ENCODE data around the gene SLC6A9. TPM values are rescaled to one million over a fixed set of nuclear protein-coding genes. Genes with fewer than 3 reads are reported as not detected.

Gene SLC6A9
- total and polyA plus RNA-seq, 4 donors: 0.57 to 47.7 (median 3.6) TPM

- H3K4me1 ChIP-seq (ENCODE audit: control insufficient read depth in 4 of 4, insufficient read depth in 4 of 4, low read length in 3 of 4): peaks cover 7 to 47% (median 36%) of the 10 kb centered on the region in 4 donors
- 4% methylated on average over 45 of the region's 45 CpGs for WGBS
- H3K27me3 ChIP-seq (ENCODE audit: control insufficient read depth in 4 of 4, insufficient read depth in 4 of 4, low read length in 3 of 4): no peaks in the 10 kb centered on the region
- peak; percentile 68 for DNase-seq (ENCODE audit: low spot score)
- H3K36me3 ChIP-seq (ENCODE audit: control insufficient read depth in 4 of 4, insufficient read depth in 3 of 4, low read depth in 1 of 4, low read length in 3 of 4): peaks cover 0 to 13% (median 8%) of the 10 kb centered on the region in 4 donors
- H3K9ac ChIP-seq (ENCODE audit: low read depth in 1 of 2, low read length in 2 of 2): peak overlapping the region in 1 of 2 donors; percentile 30
- peak overlapping the region; percentile 38 to 48 for H3K27ac ChIP-seq (ENCODE audit: low read depth in 1 of 2, low read length in 2 of 2)
- no peaks in the 10 kb centered on the region for H3K9me3 ChIP-seq (ENCODE audit: control insufficient read depth in 4 of 4, low read length in 3 of 4)
- H3K4me3 ChIP-seq (ENCODE audit: low read depth in 1 of 3, low read length in 3 of 3): peak overlapping the region; percentile 39 to 75 (median 45)
- TF ChIP-seq RXRA (IDR thresholded peaks at IDR 0.05) (no peak), FOXA2 (IDR thresholded peaks at IDR 0.05) (no peak), HNF4A (conservative IDR thresholded peaks at IDR 0.05) (no peak), HNF4G (IDR thresholded peaks at IDR 0.05) (no peak), NR2F2 (IDR thresholded peaks at IDR 0.05) (no peak), RAD21 (IDR thresholded peaks at IDR 0.05) (no peak), FOXA1 (IDR thresholded peaks at IDR 0.05) (no peak), EGR1 (IDR thresholded peaks at IDR 0.05; ENCODE audit: low read depth in 2 of 2) (no peak), TAF1 (conservative IDR thresholded peaks at IDR 0.05) (no peak), SP1 (IDR thresholded peaks at IDR 0.05) (no peak), GABPA (IDR thresholded peaks at IDR 0.05 in 1 of 2, conservative IDR thresholded peaks at IDR 0.05 in 1 of 2) (no peak), ZBTB33 (IDR thresholded peaks at IDR 0.05) (no peak)
- TF ChIP-seq, protein P1, sequence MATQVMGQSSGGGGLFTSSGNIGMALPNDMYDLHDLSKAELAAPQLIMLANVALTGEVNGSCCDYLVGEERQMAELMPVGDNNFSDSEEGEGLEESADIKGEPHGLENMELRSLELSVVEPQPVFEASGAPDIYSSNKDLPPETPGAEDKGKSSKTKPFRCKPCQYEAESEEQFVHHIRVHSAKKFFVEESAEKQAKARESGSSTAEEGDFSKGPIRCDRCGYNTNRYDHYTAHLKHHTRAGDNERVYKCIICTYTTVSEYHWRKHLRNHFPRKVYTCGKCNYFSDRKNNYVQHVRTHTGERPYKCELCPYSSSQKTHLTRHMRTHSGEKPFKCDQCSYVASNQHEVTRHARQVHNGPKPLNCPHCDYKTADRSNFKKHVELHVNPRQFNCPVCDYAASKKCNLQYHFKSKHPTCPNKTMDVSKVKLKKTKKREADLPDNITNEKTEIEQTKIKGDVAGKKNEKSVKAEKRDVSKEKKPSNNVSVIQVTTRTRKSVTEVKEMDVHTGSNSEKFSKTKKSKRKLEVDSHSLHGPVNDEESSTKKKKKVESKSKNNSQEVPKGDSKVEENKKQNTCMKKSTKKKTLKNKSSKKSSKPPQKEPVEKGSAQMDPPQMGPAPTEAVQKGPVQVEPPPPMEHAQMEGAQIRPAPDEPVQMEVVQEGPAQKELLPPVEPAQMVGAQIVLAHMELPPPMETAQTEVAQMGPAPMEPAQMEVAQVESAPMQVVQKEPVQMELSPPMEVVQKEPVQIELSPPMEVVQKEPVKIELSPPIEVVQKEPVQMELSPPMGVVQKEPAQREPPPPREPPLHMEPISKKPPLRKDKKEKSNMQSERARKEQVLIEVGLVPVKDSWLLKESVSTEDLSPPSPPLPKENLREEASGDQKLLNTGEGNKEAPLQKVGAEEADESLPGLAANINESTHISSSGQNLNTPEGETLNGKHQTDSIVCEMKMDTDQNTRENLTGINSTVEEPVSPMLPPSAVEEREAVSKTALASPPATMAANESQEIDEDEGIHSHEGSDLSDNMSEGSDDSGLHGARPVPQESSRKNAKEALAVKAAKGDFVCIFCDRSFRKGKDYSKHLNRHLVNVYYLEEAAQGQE (IDR thresholded peaks at IDR 0.05): no peak
- TF ChIP-seq, protein P2, sequence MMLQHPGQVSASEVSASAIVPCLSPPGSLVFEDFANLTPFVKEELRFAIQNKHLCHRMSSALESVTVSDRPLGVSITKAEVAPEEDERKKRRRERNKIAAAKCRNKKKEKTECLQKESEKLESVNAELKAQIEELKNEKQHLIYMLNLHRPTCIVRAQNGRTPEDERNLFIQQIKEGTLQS (IDR thresholded peaks at IDR 0.05): no peak
- TF ChIP-seq, protein P3, sequence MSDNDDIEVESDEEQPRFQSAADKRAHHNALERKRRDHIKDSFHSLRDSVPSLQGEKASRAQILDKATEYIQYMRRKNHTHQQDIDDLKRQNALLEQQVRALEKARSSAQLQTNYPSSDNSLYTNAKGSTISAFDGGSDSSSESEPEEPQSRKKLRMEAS (IDR thresholded peaks at IDR 0.05): no peak
Measured at GRCh38 chr1:43979528-43980254, 51.6 kb downstream of the SLC6A9 start.

DNA sequence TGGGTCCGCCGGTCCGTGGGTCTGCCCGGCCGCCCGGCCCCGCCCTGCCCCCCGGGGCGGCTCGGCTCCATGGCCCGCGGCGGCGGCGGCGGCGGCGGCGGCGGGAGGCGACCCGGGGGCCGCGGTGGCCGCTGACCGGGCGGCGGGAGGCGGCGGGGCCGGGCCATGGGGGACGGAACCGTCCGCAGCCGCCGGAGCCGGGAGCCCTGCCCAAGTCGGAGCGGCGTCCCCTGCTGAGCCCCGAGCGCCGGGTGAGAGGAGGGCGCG lies 52.1 kb downstream of the SLC6A9 start:
- H3K4me1 ChIP-seq (ENCODE audit: control insufficient read depth in 4 of 4, insufficient read depth in 4 of 4, low read length in 3 of 4): peaks cover 7 to 51% (median 38%) of the 10 kb centered on the region in 4 donors
- H3K27ac ChIP-seq (ENCODE audit: low read depth in 1 of 2, low read length in 2 of 2): peak overlapping the region in 1 of 2 donors; percentile 38
- peak overlapping the region in 2 of 3 donors; percentile 39 to 75 for H3K4me3 ChIP-seq (ENCODE audit: low read depth in 1 of 3, low read length in 3 of 3)
- no peak overlapping the region for H3K9ac ChIP-seq (ENCODE audit: low read depth in 1 of 2, low read length in 2 of 2)
- H3K36me3 ChIP-seq (ENCODE audit: control insufficient read depth in 4 of 4, insufficient read depth in 3 of 4, low read depth in 1 of 4, low read length in 3 of 4): peaks cover 0 to 13% (median 8%) of the 10 kb centered on the region in 4 donors
- H3K27me3 ChIP-seq (ENCODE audit: control insufficient read depth in 4 of 4, insufficient read depth in 4 of 4, low read length in 3 of 4): no peaks in the 10 kb centered on the region
- DNase-seq (ENCODE audit: low spot score): no peak
- WGBS: under 1% methylated on average over 43 of the region's 45 CpGs
- H3K9me3 ChIP-seq (ENCODE audit: control insufficient read depth in 4 of 4, low read length in 3 of 4): no peaks in the 10 kb centered on the region
- TF ChIP-seq FOXA2 (IDR thresholded peaks at IDR 0.05) (no peak), HNF4G (IDR thresholded peaks at IDR 0.05) (no peak), FOXA1 (IDR thresholded peaks at IDR 0.05) (no peak), NR2F2 (IDR thresholded peaks at IDR 0.05) (no peak), TAF1 (conservative IDR thresholded peaks at IDR 0.05) (no peak), GABPA (IDR thresholded peaks at IDR 0.05 in 1 of 2, conservative IDR thresholded peaks at IDR 0.05 in 1 of 2) (no peak), HNF4A (conservative IDR thresholded peaks at IDR 0.05) (no peak), RAD21 (IDR thresholded peaks at IDR 0.05) (no peak), YY1 (IDR thresholded peaks at IDR 0.05) (no peak), RXRA (IDR thresholded peaks at IDR 0.05) (no peak), JUND (IDR thresholded peaks at IDR 0.05) (no peak), SP1 (IDR thresholded peaks at IDR 0.05) (no peak), EGR1 (IDR thresholded peaks at IDR 0.05; ENCODE audit: low read depth in 2 of 2) (no peak)
- TF ChIP-seq, protein P1 (IDR thresholded peaks at IDR 0.05): no peak
- TF ChIP-seq, protein P3 (IDR thresholded peaks at IDR 0.05): no peak
- TF ChIP-seq, protein P4, sequence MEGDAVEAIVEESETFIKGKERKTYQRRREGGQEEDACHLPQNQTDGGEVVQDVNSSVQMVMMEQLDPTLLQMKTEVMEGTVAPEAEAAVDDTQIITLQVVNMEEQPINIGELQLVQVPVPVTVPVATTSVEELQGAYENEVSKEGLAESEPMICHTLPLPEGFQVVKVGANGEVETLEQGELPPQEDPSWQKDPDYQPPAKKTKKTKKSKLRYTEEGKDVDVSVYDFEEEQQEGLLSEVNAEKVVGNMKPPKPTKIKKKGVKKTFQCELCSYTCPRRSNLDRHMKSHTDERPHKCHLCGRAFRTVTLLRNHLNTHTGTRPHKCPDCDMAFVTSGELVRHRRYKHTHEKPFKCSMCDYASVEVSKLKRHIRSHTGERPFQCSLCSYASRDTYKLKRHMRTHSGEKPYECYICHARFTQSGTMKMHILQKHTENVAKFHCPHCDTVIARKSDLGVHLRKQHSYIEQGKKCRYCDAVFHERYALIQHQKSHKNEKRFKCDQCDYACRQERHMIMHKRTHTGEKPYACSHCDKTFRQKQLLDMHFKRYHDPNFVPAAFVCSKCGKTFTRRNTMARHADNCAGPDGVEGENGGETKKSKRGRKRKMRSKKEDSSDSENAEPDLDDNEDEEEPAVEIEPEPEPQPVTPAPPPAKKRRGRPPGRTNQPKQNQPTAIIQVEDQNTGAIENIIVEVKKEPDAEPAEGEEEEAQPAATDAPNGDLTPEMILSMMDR (IDR thresholded peaks at IDR 0.05; ENCODE audit: low read depth, low read length, missing input control): no peak
- TF ChIP-seq, protein P2 (IDR thresholded peaks at IDR 0.05): no peak

All from liver (tissue), 9 donors.